HEK293 (cell line): ENCODE results near the gene KARS1.

Experiments used
- CTCF ChIA-PET: fragments of 350-600 bp; formaldehyde crosslinking; extraction: SDS; loops from one replicate; lab custom pipeline; 2021; ENCODE audit warnings: antibody characterized with exemption; lab: Yijun Ruan, JAX
- POLR2A ChIA-PET: fragments of 300-600 bp; formaldehyde crosslinking; extraction: SDS; loops from one replicate; lab custom pipeline; 2020; ENCODE audit warnings: antibody characterized with exemption, inconsistent platforms; lab: Yijun Ruan, JAX
- H3K27ac ChIP-seq: fragments of 200-500 bp; sonication (Bioruptor generic); 2 replicates; pipeline ENCODE4 v1.5.1; 2014; ENCODE audit warnings: low read depth, low read length, control low read depth, inconsistent platforms; ENCODE audit errors: extremely low read depth
- H3K36me3 ChIP-seq, 2 experiments: fragments of 200-500 bp in 1 of 2; sonication (Bioruptor generic) in 1 of 2; 1 replicate in 1 of 2; 2 replicates in 1 of 2; pipeline ENCODE4 v1.5.1; 2014 to 2017; ENCODE audit warnings: inconsistent platforms in 2 of 2, low read length in 2 of 2; ENCODE audit not compliant: control insufficient read depth in 2 of 2, insufficient read depth in 1 of 2
- H3K4me1 ChIP-seq: fragments of 200-500 bp; sonication (Bioruptor generic); 2 replicates; pipeline ENCODE4 v1.5.1; 2014; ENCODE audit warnings: mild to moderate bottlenecking, low read length, inconsistent platforms; ENCODE audit not compliant: control insufficient read depth, insufficient read depth
- H3K4me3 ChIP-seq: 2 replicates; pipeline ENCODE4 v1.5.1; 2011; ENCODE audit warnings: low read depth, mild to moderate bottlenecking, control low read depth, low read length, moderate library complexity
- H3K9me3 ChIP-seq: fragments of 200-500 bp; sonication (Bioruptor generic); 2 replicates; pipeline ENCODE4 v1.5.1; 2014; ENCODE audit warnings: low read depth, low read length, inconsistent platforms; ENCODE audit not compliant: control insufficient read depth, insufficient read depth
- FEZF1 ChIP-seq: fragments of 450-650 bp; formaldehyde crosslinking; IDR thresholded peaks from 2 replicates; pipeline ENCODE4 v1.5.1; 2016; ENCODE audit warnings: missing biosample characterization, missing genetic modification characterization
- GFI1B ChIP-seq: fragments of 450-650 bp; formaldehyde crosslinking; IDR thresholded peaks from 2 replicates; pipeline ENCODE4 v1.5.1; 2016; ENCODE audit warnings: missing biosample characterization, missing genetic modification characterization
- HOXA7 ChIP-seq: sonication (generic); formaldehyde crosslinking; IDR thresholded peaks from 2 replicates; pipeline ENCODE4 v1.8.1; 2022; ENCODE audit warnings: missing genetic modification reagents, borderline replicate concordance
- MZF1 ChIP-seq: fragments of 450-650 bp; formaldehyde crosslinking; IDR thresholded peaks from 2 replicates; pipeline ENCODE4 v1.5.1; 2017; ENCODE audit warnings: missing biosample characterization, missing genetic modification characterization, borderline replicate concordance
- PRDM4 ChIP-seq: fragments of 450-650 bp; formaldehyde crosslinking; IDR thresholded peaks from 2 replicates; pipeline ENCODE4 v1.5.1; 2017; ENCODE audit warnings: missing biosample characterization, missing genetic modification characterization
- SP7 ChIP-seq: fragments of 450-650 bp; formaldehyde crosslinking; IDR thresholded peaks from 2 replicates; pipeline ENCODE4 v1.5.1; 2016; ENCODE audit warnings: missing biosample characterization, missing genetic modification characterization
- TSHZ1 ChIP-seq: fragments of 450-650 bp; formaldehyde crosslinking; IDR thresholded peaks from 2 replicates; pipeline ENCODE4 v1.5.1; 2016; ENCODE audit warnings: missing biosample characterization, missing genetic modification characterization, borderline replicate concordance
- ZBTB10 ChIP-seq: fragments of 450-650 bp; formaldehyde crosslinking; IDR thresholded peaks from 2 replicates; pipeline ENCODE4 v1.5.1; 2016; ENCODE audit warnings: missing biosample characterization, missing genetic modification characterization
- ZBTB21 ChIP-seq: fragments of 450-650 bp; formaldehyde crosslinking; IDR thresholded peaks from 2 replicates; pipeline ENCODE4 v1.5.1; 2017; ENCODE audit warnings: missing biosample characterization, missing genetic modification characterization
- ZNF157 ChIP-seq: fragments of 450-650 bp; formaldehyde crosslinking; IDR thresholded peaks from 2 replicates; pipeline ENCODE4 v1.5.1; 2016; ENCODE audit warnings: missing biosample characterization, missing genetic modification characterization
- ZNF335 ChIP-seq: fragments of 450-650 bp; formaldehyde crosslinking; conservative IDR thresholded peaks from 2 replicates; pipeline ENCODE4 v1.5.1; 2016; ENCODE audit warnings: missing biosample characterization, missing genetic modification characterization
- ZNF488 ChIP-seq: fragments of 450-650 bp; formaldehyde crosslinking; IDR thresholded peaks from 2 replicates; pipeline ENCODE4 v1.5.1; 2016; ENCODE audit warnings: missing biosample characterization, missing genetic modification characterization
- ZNF596 ChIP-seq: fragments of 450-650 bp; IDR thresholded peaks from 2 replicates; pipeline ENCODE4 v1.5.0; 2018; ENCODE audit warnings: missing biosample characterization, mild to moderate bottlenecking, missing genetic modification characterization, moderate library complexity
- ZNF629 ChIP-seq: fragments of 450-650 bp; formaldehyde crosslinking; IDR thresholded peaks from 2 replicates; pipeline ENCODE4 v1.5.1; 2017; ENCODE audit warnings: missing biosample characterization, missing genetic modification characterization
- ZNF768 ChIP-seq: fragments of 450-650 bp; formaldehyde crosslinking; IDR thresholded peaks from 2 replicates; pipeline ENCODE4 v1.5.1; 2018; ENCODE audit warnings: missing biosample characterization, mild to moderate bottlenecking, missing genetic modification characterization
- TF ChIP-seq, protein P1 (sequence below): fragments of 450-650 bp; formaldehyde crosslinking; IDR thresholded peaks from 2 replicates; pipeline ENCODE4 v1.5.1; 2017; ENCODE audit warnings: missing biosample characterization, missing genetic modification characterization
- TF ChIP-seq, protein P2 (sequence below): fragments of 450-650 bp; formaldehyde crosslinking; IDR thresholded peaks from 2 replicates; pipeline ENCODE4 v1.5.1; 2016; ENCODE audit warnings: missing biosample characterization, missing genetic modification characterization

KARS1 gene

DNA sequence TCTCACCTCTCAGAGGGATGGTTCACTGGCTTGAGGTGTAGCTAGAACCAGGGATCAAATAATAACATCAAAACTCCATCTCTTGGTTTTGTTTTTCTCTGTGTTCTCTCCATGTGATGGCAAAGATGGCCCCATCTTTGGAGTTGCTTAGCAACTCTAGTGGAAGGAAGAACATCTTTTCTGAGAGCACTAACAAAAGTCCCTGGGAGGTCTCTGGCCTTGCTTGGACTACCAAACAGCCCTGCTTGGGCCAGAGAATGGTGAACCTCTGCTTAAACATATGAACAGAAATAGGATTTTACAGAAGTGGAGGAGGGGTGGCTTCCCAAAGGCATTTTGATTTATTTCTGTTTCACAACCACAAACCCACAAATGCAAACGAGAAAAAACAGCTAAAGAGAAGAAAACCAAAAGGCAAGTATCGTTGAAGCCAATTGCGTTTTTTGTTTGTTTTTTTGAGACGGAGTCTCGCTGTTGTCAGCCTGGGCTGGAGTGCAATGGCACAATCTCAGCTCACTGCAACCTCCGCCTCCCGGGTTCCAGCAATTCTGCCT is 68.1 kb downstream of the KARS1 start:
- ChIA-PET CTCF (interaction anchor here (1.1 kb wide), 1 partner anchor 44 kb away, joined by 3 read pairs; the partner anchor contains the start of gene ADAT1), POLR2A (no interaction called here)
- H3K4me3 ChIP-seq = no peak overlapping the region
- TF ChIP-seq ZBTB21 (tag by site-specific recombination) (no peak), ZNF335 (no peak), GFI1B (no peak), ZBTB10 (no peak), MZF1 (no peak)
- H3K27ac ChIP-seq = no peak overlapping the region
- no peaks in the 10 kb centered on the region for H3K9me3 ChIP-seq
- no peaks in the 10 kb centered on the region for H3K4me1 ChIP-seq
- peaks cover 16 to 56% of the 10 kb centered on the region in 2 experiments; a peak in 2 of 3 replicates for H3K36me3 ChIP-seq

DNA sequence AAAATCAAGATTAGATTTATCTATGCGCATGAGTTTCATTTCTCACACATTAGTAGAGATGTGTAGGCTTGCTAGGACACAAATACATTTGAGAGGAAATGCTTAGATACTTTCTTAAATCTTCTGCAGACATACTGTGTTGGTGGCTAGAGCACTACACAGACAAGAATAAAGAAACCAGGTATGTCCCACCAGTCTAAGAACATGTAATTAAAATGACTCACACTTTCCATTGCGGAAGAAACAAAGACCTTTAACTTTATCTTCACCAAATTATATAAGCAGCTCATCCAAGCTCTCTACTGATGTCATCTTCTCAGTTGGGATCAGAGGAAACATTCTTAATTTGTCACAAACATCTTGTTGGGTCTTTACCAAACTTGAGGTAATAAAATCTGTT is 68.7 kb downstream of the KARS1 start:
- ChIA-PET CTCF (interaction anchor here (1.1 kb wide), 1 partner anchor 44 kb away, joined by 3 read pairs; the partner anchor contains the start of gene ADAT1), POLR2A (no interaction called here)
- Histone ChIP-seq H3K4me1 (no peaks in the 10 kb centered on the region), H3K9me3 (no peaks in the 10 kb centered on the region), H3K27ac (no peak overlapping the region), H3K36me3 (peaks cover 17 to 62% of the 10 kb centered on the region in 2 experiments), H3K4me3 (no peak overlapping the region)
- peak; percentile 86 for TF ChIP-seq SP7 (tag by site-specific recombination)
- TF ChIP-seq, protein P1, sequence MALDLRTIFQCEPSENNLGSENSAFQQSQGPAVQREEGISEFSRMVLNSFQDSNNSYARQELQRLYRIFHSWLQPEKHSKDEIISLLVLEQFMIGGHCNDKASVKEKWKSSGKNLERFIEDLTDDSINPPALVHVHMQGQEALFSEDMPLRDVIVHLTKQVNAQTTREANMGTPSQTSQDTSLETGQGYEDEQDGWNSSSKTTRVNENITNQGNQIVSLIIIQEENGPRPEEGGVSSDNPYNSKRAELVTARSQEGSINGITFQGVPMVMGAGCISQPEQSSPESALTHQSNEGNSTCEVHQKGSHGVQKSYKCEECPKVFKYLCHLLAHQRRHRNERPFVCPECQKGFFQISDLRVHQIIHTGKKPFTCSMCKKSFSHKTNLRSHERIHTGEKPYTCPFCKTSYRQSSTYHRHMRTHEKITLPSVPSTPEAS (tag by site-specific recombination) = no peak
- TF ChIP-seq ZNF629 = peak; percentile 13; the same call in 1 of the 2 replicates
- TF ChIP-seq ZNF596 (tag by site-specific recombination) = no peak
- 0 out of 2 replicates have a peak, but pooled peaks have one; percentile 23 for TF ChIP-seq PRDM4 (tag by site-specific recombination)
- no peak for TF ChIP-seq TSHZ1

- Histone ChIP-seq H3K9me3 (no peaks in the 10 kb centered on the region), H3K36me3 (peaks cover 20 to 67% of the 10 kb centered on the region in 2 experiments), H3K27ac (no peak overlapping the region), H3K4me1 (no peaks in the 10 kb centered on the region), H3K4me3 (no peak overlapping the region)
- POLR2A ChIA-PET = no interaction called here
- CTCF ChIA-PET = interaction anchor here (0.7 to 1.1 kb wide), 2 partner anchors 45 to 71 kb away, joined by 3 read pairs; partner anchors contain the start of gene ADAT1
- TF ChIP-seq HOXA7 (CRISPR knock-in tag) (no peak), ZNF157 (tag by site-specific recombination) (no peak), ZNF488 (tag by site-specific recombination) (no peak), FEZF1 (tag by site-specific recombination) (no peak), ZNF768 (tag by site-specific recombination) (no peak)
- TF ChIP-seq, protein P2, sequence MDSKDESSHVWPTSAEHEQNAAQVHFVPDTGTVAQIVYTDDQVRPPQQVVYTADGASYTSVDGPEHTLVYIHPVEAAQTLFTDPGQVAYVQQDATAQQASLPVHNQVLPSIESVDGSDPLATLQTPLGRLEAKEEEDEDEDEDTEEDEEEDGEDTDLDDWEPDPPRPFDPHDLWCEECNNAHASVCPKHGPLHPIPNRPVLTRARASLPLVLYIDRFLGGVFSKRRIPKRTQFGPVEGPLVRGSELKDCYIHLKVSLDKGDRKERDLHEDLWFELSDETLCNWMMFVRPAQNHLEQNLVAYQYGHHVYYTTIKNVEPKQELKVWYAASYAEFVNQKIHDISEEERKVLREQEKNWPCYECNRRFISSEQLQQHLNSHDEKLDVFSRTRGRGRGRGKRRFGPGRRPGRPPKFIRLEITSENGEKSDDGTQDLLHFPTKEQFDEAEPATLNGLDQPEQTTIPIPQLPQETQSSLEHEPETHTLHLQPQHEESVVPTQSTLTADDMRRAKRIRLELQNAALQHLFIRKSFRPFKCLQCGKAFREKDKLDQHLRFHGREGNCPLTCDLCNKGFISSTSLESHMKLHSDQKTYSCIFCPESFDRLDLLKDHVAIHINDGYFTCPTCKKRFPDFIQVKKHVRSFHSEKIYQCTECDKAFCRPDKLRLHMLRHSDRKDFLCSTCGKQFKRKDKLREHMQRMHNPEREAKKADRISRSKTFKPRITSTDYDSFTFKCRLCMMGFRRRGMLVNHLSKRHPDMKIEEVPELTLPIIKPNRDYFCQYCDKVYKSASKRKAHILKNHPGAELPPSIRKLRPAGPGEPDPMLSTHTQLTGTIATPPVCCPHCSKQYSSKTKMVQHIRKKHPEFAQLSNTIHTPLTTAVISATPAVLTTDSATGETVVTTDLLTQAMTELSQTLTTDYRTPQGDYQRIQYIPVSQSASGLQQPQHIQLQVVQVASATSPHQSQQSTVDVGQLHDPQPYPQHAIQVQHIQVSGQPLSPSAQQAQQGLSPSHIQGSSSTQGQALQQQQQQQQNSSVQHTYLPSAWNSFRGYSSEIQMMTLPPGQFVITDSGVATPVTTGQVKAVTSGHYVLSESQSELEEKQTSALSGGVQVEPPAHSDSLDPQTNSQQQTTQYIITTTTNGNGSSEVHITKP (tag by site-specific recombination) = no peak
Observed at GRCh38 chr16:75578212-75578611, 69.3 kb downstream of the KARS1 start.
